ENCODE measurements around the gene HDAC1. TPM values are rescaled to one million over a fixed set of nuclear protein-coding genes. Genes with fewer than 3 reads are reported as not detected.

Gene HDAC1
- total RNA-seq, 4 donors from 2014 or later: 8.7 to 23.8 (median 11.8) TPM

DNA sequence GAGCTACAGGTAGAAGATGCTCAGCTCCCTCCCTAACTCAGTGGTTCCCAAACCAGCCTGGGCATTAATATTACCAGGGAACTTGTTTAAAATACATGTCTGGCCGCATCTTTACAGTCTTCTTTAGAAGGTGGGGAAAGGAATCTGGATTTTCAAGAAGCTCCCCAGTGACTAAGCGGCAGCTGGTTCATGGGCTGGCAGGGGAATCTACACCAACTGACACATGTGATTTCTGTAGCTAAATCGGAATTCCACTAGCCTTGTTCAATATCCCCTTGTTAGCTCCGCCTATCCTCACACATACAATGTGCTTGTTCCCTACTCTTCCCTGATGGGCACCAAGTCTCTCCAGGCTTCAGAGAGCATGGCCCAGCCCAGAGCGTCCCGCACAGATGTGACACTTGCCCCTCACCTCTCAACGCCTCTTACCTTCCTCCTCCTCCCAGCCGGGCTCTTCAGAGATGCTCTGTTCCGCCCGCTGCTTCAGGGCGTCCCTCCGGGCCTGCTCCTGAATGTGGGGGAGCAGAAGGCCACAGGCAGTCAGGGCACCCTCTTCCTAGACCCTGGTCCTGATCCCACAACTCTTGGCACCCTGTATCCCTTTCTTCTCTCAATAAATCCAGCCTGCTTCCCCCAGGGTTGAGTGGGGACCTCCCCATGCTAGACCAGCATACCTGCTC, 85.8 kb downstream of the HDAC1 start:
- TF ChIP-seq, protein P1, sequence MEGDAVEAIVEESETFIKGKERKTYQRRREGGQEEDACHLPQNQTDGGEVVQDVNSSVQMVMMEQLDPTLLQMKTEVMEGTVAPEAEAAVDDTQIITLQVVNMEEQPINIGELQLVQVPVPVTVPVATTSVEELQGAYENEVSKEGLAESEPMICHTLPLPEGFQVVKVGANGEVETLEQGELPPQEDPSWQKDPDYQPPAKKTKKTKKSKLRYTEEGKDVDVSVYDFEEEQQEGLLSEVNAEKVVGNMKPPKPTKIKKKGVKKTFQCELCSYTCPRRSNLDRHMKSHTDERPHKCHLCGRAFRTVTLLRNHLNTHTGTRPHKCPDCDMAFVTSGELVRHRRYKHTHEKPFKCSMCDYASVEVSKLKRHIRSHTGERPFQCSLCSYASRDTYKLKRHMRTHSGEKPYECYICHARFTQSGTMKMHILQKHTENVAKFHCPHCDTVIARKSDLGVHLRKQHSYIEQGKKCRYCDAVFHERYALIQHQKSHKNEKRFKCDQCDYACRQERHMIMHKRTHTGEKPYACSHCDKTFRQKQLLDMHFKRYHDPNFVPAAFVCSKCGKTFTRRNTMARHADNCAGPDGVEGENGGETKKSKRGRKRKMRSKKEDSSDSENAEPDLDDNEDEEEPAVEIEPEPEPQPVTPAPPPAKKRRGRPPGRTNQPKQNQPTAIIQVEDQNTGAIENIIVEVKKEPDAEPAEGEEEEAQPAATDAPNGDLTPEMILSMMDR (IDR thresholded peaks at IDR 0.05 in 4 of 5, conservative IDR thresholded peaks at IDR 0.05 in 1 of 5): no peak
- TF ChIP-seq POLR2A (IDR thresholded peaks at IDR 0.05): no peak
- no peaks in the 10 kb centered on the region for H3K9me3 ChIP-seq
- DNase-seq: no peak
- peaks cover 0 to 100% of the 10 kb centered on the region in 2 donors for H3K36me3 ChIP-seq
- H3K27ac ChIP-seq: no peak overlapping the region
- intact Hi-C loops (cut with DNase I; ENCODE audit: low total_unique reads): no loop called here
- no peaks in the 10 kb centered on the region for H3K27me3 ChIP-seq
- in situ Hi-C loops (cut with MboI; ENCODE audit: low sequenced_read_pairs in 4 of 4): no loop called here
- no peak for ATAC-seq
- no peaks in the 10 kb centered on the region for H3K4me1 ChIP-seq
- no peak overlapping the region for H3K4me3 ChIP-seq

DNA sequence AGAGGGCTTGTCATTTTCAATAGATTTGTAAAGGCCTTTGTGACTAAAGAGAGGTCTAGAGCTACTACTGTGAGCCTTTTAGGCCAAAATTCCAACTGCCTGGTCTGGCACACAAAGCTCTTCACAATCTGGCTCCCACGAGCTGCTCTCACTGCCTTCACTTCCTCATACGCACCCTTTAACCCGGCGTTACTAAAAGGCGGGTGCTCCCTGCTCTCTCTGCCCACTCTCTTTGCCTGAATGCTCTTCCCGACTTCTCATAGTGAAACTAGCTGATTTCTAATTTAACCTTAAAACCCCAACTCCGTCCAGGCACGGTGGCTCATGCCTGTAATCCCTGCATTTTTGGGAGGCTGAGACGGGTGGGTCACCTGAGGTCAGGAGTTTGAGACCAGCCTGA, 88.2 kb downstream of the HDAC1 start:
- ATAC-seq (no peak), DNase-seq (no peak)
- Histone ChIP-seq H3K27me3 (no peaks in the 10 kb centered on the region), H3K4me3 (no peak overlapping the region), H3K27ac (no peak overlapping the region), H3K36me3 (peaks cover 0 to 100% of the 10 kb centered on the region in 2 donors), H3K4me1 (no peaks in the 10 kb centered on the region), H3K9me3 (no peaks in the 10 kb centered on the region)
- TF ChIP-seq, protein P1 (IDR thresholded peaks at IDR 0.05 in 4 of 5, conservative IDR thresholded peaks at IDR 0.05 in 1 of 5): no peak
- no peak for TF ChIP-seq POLR2A (IDR thresholded peaks at IDR 0.05)
- intact Hi-C loops (cut with DNase I; ENCODE audit: low total_unique reads): no loop called here
- in situ Hi-C loops (cut with MboI; ENCODE audit: low sequenced_read_pairs in 4 of 4): no loop called here

Other genes with a start within 250 kb of the HDAC1 start
- gene TMEM39B, start 219.1 kb upstream of the HDAC1 start, total RNA-seq: 10 to 100 TPM in 2 of 4 donors, 1 to 10 TPM in 2; 2.5 to 11.1 (median 6.7) TPM
- gene KPNA6, start 184.0 kb upstream of the HDAC1 start, total RNA-seq: 10 to 100 TPM; 67.3 to 80.7 (median 74.4) TPM
- gene TXLNA, start 112.4 kb upstream of the HDAC1 start, total RNA-seq: 10 to 100 TPM; 15.7 to 21.0 (median 17.6) TPM
- 10 to 100 TPM; 16.4 to 79.0 (median 56.8) TPM for gene CCDC28B, start 91.5 kb upstream of the HDAC1 start, total RNA-seq
- gene IQCC, start 86.4 kb upstream of the HDAC1 start, total RNA-seq: under 1 TPM; 0.49 to 0.93 (median 0.83) TPM
- gene DCDC2B, start 83.0 kb upstream of the HDAC1 start, total RNA-seq: not detected
- gene TMEM234, start 69.7 kb upstream of the HDAC1 start, total RNA-seq: 1 to 10 TPM; 1.6 to 4.6 (median 4.4) TPM
- 100 to 1,000 TPM; 211 to 294 (median 245) TPM for gene EIF3I, start 69.7 kb upstream of the HDAC1 start, total RNA-seq
- 1 to 10 TPM; 1.1 to 2.9 (median 2.3) TPM for gene FAM167B, start 44.9 kb upstream of the HDAC1 start, total RNA-seq
- 1 to 10 TPM in 1 of 4 donors, under 1 TPM in 1, not detected in 2; 0.66 to 1.6 TPM for gene LCK, start 40.8 kb upstream of the HDAC1 start, total RNA-seq
- 1 to 10 TPM in 2 of 4 donors, under 1 TPM in 2; 0.75 to 2.6 (median 1.5) TPM for gene MARCKSL1, start 44.1 kb downstream of the HDAC1 start, total RNA-seq
- gene FAM229A, start 70.4 kb downstream of the HDAC1 start, total RNA-seq: 10 to 100 TPM in 1 of 4 donors, 1 to 10 TPM in 2, under 1 TPM in 1; 0.81 to 13.4 (median 2.0) TPM
- 1 to 10 TPM in 1 of 4 donors, not detected in 3; 1.8 TPM for gene TSSK3, start 70.5 kb downstream of the HDAC1 start, total RNA-seq
- 10 to 100 TPM; 53.8 to 77.8 (median 62.1) TPM for gene BSDC1, start 102.4 kb downstream of the HDAC1 start, total RNA-seq
- not detected for gene ZBTB8B, start 173.0 kb downstream of the HDAC1 start, total RNA-seq
- 1 to 10 TPM; 2.5 to 5.2 (median 3.9) TPM for gene ZBTB8A, start 247.3 kb downstream of the HDAC1 start, total RNA-seq